ENCODE results near the gene EMILIN2.
A peak's percentile ranks its signal among the peaks of the same experiment; 100 is the strongest.
"Not testable (repeated sequence)": the region's sequence is repeated elsewhere in the genome, so short reads cannot be mapped to it uniquely, and the experiment has no call there.

Gene EMILIN2

DNA sequence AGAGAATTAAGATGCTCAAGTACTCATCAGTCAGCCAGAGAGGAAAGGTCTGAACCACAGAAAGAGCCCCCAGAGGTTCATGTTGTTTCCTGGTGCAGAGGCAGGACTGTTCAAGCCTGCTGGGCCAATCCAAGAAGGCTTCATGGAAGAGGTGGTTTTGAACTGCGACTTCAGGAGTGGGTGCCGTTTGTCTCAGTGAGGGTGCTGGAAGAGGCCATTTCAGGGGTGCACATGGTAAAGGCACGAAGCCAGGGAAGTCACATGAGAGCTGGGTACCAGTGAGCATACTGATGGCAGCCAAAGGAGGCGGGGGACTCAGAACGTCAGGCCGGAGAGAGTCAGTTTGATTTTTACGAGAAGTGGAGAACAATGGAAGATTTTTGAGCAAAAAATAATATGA is 55.5 kb downstream of the EMILIN2 start:
- no peak for DNase-seq

DNA sequence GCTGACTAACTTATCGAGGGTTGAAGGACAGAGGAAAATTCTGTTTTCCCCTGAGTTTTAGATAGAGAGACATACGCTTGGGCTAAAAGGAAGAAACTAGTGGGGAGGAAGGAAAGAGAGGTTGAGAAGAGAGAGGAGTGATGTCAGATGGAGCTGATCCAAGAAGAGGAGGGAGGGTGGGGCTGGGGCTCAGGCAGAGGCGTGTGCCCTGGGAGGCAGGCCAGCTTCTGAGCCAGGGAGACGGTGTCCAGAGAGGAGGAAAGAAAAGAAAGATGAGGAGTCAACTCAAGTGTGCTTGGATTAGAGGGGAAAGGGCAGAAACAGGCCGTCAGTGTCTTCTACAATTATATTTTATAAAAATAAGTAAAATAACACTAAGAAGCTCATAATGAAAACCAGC is 56.2 kb downstream of the EMILIN2 start:
- DNase-seq = peak; percentile 50

DNA sequence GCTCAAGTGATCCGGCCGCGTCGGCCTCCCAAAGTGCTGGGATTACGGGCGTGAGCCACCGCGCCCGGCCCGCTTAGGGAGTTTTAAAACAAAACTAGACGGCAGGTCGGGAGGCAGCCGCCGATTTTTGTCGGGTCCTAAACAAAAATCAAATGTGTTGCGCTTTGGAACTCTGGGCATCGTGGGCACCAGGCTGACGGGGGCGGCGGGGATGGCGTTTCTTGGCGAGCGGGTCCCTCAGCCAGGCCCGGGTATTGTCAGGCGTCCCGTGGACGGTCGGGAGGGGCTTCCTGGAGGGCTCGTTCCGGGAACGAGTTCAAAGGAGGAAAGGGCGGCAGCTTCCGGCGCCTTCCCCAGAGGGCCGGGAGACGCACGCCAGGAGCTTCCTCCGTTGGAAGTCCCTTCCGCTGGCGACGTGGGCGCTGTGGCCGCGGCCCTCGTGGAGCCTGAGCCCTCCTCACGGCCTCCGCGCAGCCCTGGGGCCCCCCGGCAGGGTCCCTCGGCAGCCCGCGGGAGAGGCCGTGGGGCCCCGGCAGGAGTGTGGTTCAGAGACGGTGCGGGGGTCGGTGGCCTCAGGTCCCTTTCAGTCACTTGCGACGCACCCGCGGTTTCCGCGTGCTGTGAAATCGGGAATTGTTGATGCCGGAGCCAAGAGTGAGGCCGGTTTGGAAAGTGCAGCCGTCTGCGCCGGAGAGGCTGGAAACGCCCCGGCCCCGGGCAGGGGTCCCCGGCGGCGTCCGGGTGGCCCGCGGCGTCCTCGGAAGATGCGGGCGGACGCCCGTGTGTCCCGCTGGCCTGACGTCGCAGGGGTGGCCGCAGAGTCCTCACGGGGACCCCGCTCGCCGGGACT is 59.3 kb downstream of the EMILIN2 start:
- DNase-seq = no peak

DNA sequence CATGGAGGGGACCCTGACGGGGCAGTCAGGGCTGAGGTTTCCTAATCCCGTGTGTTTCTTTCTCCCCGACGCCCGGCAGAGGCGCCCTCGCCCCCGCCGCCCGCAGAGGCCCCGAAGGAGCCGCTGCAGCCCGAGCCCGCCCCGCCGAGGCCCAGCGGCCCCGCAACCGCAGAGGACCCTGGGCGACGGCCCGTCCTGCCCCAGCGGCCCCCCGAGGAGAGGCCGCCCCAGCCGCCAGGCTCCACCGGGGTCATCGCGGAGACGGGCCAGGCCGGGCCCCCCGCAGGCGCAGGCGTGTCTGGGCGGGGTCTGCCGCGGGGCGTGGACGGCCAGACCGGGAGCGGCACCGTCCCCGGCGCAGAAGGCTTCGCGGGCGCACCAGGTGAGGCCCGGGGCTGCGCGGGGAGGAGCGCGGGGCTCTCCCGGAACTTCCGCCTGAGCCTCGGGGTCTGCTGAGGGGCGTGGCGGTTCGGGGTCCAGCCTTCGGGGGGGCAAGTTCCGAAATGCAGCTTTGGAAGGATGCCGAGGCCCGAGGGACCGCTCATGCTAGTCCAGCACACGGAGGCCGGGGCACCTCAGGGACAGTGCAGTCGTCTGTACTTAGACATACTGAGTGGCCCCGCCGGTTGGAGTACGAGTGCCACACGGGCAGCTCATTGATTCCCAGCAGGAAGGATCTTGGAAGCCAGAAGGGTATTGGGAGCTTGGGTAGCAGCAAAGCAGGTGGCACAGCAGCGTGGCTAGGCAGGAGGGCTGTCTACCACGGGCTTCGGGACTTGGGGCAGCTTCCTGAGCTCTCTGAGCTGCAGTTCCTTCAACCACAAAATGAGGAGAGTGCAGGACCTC is 60.1 kb downstream of the EMILIN2 start:
- DNase-seq = no peak

DNA sequence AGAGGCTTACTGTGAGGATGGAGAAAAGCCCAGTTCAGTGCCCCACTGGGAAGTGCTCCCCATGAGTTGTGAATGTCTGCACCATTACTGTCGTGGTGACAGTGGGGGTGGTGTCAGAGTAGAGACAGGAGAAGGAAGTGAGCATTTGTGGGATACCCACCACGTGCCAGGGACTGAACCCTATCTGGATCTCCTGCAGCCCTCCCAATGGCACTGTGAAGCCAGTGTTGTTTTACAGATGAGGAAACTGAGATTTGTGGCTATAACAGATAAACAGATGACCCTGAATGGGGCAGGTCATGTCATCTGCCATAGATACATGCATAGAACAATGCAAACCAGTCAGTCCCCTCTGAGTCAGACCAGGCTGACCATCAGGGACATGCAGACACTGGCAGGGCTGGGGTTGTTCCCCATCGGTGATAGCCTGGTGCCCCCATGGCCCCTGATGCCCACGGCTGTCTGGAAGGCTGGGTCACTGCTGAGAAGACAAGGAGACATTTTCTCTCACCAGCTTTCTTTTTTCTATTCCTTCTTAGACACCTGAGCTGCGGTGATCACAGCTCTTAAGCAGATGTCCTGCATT is 60.8 kb downstream of the EMILIN2 start:
- DNase-seq = no peak

DNA sequence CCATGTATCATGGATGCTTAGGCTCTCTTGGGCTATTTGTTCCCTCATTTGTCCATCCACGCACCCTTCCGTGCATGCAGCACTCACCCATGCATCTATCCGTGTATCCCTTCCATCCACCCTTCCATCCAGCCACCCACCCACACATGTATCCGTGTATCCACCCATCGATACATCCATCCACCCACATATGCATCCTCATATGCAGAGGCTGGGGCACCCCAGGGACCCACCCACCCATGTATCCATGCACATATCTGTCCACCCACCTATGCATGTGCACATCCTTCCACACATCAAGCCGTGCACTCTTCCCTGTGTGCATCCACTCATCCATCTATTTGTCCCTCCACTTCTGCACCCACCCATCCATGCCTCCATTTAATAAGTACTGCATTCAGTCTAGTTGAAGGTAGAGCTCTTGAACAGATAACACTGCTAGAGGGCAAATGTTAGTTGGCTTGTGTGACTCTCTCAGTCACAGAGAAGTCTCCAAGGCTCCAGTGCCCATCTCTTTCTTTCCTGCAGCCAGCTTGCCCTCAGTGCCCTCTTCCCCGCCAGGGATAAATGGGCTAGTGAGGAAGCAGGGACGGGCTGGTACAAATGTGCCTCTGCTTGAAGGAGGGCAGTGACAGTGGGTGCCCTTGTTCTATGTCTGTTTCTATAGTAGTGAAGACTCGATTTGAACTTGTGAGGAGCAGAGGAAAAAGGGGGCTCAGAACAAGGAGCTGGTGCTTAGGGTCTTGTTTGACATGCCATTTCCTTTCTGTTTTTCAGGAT is 61.5 kb downstream of the EMILIN2 start:
- no peak for DNase-seq

DNA sequence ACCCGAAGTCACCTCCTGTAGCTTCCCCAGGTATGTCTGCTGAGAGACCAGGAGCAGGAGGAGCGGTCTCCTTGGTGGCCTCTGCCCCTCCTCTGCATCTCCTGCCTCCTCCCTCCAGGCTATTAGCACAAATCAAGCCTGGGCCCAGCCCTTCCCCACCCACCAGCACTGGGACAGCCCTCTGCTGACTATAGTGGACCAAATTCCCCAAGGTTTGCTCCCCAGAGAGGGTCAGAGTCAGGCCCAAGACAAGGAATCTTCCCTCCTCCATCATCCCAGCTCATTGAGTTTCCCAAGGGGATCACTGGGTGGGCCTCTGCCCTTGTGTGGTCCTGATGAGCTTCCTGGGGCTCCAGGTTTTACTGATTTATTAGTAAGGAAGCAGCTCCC is 62.1 kb downstream of the EMILIN2 start:
- no peak for DNase-seq

DNA sequence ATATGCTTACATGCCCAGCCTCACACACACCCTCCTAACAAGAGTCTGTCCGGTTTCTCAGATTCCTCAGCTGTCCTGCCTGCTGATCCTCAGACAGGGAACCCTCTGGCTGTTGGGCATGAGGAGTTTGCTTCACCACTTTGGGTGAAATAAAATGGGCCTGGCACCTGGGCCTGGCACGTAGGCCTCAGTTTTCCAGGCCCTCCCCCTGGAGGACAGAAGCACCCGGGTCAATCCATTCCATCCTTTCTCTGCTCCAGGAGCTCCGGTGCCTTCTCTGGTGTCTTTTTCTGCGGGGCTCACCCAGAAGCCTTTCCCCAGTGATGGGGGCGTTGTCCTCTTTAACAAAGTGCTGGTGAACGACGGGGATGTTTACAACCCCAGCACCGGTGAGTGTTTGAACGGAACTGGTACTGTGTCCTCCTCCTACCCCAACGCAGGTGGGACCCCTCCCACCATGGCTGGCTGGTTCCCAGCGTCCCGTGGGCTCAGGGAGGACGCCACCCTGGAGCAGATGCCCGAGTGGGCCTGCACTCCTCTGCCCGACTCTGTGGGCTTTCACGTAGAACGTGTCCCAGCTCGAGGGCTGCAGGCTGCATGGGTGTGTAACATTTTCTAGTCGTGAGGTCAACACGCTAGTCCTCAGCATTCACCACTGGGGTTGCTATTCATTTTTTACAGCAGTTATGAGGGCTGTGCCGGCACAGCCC is 62.8 kb downstream of the EMILIN2 start:
- no peak for DNase-seq

DNA sequence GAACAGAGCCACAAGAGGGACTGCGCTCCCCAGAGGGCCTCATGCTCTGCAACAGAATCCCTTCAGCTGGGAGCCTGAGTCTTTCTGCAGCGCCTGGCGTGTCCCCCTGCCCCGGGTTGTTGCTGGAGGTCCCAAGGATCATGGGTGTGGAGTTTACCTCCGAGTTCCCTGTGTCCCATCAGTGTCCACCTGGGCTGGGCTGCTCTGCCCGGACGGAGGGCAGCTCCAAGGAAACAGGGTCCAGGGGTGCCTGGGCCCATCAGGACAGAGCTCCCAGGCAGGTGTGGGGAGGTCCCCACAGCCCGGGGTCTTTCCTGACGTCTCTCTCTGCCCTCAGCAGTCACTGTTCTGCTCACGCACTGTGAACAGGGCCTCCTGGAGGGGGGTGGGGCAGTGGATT is 63.5 kb downstream of the EMILIN2 start:
- no peak for DNase-seq

DNA sequence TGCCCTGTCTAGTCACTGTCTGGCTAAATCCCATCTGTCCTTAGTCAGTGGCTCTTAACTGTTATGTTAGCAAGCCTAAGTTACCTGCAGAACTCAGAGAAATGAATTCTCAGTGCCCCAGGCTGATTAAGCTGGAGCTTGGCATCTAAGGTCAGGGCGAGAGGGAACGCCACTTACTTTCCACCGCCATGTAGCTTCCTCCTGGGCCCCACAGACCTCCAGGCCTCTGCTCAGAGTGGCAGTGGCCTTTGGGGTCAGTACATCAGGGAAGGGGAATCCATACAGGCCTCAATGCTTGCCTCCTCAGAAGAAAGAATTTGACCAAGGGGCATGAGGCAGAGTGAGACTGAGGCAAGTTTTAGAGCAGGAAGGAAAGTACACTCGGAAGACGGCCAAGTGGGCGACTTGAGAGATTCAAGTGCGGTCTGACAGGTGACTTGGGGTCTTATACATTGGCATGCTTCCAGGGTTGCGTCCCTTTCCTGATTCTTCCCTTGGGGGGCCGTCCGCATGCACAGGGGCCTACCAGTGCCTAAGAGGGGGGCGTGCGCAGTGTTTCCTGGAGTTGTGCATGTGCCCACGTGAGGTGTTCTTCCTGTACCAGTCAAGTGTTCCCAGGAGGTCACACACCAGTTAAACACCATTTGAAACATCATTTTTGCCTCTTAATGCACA is 64.1 kb downstream of the EMILIN2 start:
- DNase-seq = no peak

DNA sequence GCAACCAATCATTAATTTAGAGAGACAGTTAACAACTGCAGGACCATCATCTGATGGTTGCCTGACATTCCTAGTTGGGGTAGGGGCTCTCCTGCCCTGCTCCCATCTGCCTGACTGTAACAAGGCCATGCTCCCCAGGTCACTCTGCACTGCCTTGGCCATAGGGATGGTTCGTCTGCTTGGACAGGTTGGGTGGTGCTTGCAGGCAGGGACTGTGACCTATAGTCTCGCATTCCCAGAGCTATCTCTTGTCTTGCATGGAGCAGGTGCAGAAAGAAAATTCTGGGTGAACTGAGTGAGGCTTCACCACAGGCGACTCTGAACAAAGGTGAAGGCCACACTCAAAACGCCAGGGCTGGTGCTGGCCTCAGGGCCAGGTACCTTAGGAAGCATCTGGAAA is 64.7 kb downstream of the EMILIN2 start:
- DNase-seq = no peak

DNA sequence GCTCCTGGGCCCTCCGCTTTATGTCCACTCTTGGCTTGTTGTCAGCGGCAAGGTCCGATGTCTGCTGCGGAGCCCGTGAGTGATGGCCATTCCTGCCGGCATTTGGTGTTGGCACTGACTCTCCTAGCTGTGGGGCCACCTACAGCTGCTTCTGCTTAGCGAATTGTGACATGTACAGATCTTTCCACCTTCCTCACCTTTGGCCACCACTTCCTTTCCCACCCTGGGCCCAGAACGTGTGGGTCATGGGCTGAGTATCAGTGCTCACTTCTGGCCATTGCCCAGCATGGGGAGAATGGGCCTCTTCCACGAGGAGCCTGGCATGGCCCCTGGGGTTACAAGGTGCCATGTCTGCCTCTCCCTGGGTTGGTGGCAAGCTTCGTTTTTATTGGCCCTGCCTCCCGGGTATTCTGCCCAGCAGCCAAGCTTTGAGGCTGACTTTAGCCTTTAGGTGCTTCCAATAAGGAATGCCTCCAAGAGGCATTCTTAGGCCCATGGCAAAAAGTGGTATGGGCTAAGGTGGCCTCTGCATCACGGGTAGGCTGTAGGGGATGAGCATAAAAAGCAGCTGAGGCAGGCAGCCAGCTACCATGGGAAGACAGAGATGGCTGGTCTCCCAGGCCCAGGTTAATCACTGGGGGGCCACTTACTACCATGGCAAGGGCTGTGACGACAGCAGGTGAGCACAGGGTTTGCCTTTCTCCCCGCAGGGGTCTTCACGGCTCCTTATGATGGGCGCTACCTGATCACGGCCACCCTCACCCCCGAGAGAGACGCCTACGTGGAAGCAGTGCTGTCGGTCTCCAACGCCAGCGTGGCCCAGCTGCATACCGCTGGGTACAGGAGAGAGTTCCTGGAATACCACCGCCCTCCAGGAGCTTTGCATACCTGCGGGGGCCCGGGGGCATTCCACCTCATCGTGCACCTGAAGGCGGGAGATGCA is 65.8 kb downstream of the EMILIN2 start:
- no peak for DNase-seq

DNA sequence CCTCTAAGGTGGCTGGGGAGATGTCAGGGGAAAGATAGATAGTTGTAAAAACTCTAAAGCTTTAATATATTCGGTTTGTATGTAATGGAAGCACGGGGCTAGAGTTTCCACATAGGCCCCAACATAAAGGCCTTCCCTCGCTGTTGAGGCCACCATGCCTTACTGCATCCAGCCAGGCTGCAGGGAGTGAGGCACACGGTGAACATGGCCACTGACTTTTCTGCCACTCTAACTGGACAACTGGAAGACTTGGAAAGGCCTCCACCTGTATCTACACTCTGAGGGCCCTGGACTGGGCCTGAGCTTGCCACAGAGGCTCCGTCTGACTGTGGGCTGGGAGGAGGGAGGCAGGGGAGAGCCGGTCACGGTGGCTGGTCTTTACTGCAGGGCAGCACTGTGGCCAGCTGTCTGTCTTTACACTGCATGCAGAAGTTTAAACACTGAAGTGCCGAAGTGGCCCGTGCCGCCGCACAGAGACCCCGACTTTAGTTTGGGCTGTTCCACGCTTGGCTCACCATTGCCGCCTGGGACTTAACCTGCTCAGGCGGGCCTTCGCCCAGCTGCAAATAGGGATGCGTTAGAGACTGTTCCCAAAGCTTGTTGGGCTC is 66.7 kb downstream of the EMILIN2 start:
- no peak for DNase-seq

DNA sequence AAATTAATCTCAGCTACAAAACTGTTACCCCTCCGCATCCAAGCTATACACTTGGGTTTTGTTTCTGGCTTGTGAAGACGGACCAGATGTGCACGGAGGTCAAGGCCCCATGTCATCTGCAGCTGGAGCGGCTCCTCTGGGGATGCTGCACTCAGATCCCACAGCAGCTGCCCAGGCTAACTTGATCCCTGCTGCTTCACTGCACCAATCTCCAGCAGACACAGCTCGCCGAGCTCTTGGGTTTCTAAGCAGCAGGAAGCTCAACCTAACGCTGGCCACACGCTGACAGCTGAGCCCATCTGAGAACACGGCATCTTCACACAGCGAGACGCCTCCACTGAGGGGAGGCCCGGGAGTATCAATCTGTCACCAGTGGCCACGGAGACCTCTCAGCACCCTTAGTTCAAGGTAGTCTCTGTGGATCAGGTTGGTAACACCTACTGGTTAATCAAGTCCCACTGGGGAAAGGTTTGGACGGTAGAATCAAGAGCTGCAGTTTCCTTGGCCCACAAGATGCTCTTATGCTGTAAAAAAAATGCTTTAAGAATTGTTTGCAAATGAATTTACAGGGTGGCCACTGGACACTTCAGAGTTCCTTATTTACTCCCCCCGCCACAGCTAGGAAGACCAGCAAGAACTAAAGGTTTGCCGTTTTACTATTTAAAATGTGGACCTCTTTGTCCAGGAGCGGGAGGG is 67.5 kb downstream of the EMILIN2 start:
- DNase-seq = no peak

DNA sequence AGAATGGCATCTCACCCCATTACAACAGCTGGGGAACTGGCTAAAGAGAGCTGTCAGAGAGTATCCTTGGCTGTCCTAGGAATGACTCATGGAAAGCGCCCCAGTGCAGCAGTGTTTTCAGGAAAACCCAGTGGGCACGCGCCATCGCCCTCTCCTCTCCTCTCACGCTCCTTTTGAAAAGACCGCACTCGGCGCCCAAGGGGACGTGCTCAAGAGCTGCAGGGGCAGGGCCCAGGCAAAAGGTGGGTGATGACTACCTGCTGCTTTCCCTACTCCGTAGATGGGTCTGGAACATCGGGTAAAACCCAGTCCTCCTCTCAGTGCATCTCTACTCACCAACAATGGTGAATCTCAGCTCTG is 68.1 kb downstream of the EMILIN2 start:
- DNase-seq = no peak

DNA sequence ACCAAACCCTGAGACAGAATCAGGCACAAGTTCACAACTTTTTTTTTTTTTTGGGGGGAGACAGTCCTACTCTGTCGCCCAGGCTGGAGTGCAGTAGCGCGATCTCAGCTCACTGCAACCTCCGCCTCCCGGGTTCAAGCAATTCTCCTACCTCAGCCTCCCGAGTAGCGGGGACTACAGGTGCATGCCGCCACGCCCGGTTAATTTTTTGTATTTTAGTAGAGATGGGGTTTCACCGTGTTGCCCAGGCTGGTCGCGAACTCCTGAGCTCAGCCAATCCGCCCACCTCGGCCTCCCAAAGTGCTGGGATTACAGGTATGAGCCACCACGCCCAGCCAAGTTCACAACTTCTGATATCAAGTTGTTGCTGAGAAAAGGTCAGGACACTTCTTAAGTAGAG is 68.7 kb downstream of the EMILIN2 start:
- not testable (repeated sequence) for DNase-seq

DNA sequence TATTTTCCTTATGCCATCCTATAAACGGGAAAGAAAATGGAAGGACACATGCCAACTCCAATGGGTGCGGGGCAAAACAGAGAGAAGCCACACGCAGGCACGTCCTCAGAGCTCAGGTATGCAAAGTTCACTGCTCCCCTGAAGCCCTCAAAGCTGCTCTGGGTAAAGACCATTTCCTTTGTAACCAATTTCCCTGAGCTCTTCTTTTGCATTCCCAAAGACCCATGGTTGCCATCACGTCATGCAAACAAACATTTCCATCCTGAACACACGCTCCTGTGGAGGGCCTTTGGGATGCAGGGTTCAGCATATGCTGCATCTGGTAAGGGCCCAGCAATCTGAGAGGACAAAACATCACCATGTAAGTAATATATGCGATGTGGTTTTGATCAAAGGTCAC is 69.4 kb downstream of the EMILIN2 start:
- no peak for DNase-seq

DNA sequence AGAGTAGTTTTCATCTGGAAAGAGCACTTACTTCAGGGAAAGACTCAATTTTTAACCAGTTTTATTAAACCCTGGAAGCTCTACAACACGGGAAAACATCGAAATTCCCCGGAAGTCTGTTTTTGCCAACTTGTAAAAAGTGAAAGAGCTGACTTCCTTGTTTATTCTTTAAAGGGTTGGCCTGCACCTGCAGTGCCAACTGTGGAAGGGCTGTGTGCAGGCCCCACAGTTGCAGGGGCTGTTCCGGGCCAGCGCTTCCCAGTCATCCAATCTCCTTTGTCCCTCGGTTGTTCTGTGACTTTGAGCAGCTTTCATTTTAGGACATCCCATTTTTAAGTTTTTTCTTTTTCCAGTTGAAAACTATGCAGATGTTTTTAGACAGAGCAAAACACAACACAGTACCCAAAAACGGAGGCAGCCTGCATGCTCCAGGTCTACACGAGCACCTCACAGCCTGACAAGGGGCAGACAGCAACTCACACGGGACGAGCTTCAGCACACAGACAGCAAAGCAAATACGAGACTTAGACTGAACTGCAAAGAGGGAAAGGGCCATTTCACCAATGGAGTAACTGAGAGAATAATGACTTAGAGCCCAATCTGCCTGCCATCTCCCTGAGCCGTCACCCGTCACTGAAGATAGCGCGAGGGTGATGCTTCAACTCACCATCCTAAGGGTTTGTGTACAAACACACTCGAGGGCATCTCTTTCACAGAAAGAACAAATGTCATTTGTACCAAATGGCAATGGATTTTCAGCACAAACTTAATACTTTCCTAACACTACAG is 70.6 kb downstream of the EMILIN2 start:
- no peak for DNase-seq

All from HCEC 1CT (cell line).